CD4-positive, alpha-beta T cell treated with Interleukin-6 at 100 ng/mL for 8 hours (primary cell): Measurements from ENCODE around the gene LOXL3.
"Not testable (repeated sequence)": the region's sequence is repeated elsewhere in the genome, so short reads cannot be mapped to it uniquely, and the experiment has no call there.

ENCODE experiments used
- DNase-seq: peaks from one replicate; pipeline ENCODE4 v3.0.0-alpha.2; 2020; ENCODE audit warnings: mixed read lengths, low spot score

The LOXL3 gene

DNA sequence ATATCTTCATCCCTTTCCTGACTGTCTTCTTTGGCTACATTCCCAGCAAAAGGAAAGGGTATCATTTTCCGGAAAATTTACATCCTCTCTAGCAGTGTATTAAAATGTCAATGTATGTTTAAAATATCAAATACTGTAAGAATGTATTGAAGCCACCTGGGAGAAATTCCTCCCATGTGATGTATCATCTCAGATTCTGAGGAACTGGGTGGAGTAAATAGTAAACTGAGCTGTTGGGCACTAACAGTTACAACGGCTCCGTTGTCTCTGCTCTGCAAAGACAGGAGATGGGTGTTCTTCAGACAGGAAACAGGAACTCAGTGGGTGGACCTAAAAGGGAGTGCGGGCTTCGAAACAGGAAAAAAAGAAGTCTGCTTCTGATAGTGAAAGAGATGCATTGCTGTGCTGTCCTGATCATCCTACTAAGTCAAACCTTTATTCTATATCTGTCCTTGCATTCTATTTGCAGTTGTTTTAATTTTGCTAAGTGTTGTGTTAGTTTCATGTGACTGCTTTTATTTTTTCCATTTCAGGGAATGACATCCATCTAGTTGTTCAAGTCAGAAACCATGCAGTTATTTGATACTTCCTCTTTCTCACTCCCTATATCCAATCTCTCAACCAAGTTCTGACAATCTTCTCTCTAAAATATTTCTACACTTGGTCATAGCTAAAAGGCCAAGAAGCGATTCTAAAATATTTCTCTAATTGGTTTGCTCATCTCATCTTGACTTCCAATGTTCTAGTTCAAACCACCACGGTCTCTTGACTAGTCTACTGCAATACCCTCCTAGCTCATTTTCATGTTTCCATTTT is 20.2 kb upstream of the LOXL3 start:
- peak; percentile 46 for DNase-seq

- no peak for DNase-seq
Observed at GRCh38 chr2:74572178-74572925, 18.6 kb upstream of the LOXL3 start.

DNA sequence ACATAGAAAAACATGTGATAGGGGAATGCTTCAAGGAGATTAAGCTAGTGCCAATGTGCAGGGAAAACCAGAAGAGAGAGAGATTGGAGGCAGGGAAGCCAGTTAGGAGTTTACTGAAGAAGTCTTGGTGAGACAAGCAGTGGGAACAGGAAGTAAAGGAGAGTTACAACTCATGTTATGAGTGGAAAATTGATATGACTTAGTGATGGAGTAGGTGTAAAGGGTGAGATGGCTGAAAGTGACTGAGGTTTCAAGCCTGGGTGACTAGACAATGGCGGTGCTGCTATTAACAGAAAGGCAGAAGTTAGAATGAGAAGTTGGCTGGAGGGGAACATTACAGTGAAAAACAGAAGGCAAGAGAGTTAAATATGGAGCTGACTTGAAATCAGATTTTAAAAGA is 17.3 kb upstream of the LOXL3 start:
- no peak for DNase-seq

DNA sequence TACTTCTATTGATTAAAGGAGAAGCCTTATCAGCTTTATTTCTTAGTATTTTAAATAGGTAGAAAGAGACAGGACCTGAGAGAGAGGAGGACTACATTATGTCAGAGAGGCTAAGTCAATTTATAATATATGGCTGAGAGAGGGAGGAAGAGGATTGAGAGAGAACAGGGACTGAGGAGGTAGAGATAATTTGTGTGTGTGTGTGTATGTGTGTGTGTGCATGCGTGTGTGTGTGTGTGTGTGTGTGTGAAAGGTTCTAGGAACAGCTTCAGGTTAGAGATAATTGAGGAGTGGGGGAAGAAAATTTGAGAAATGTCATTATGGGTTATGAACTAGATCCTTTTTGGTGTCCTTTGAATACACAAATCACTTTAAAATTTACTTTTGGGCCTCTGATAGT is 15.9 kb upstream of the LOXL3 start:
- DNase-seq: no peak

GRCh38 chr2:74567881-74568280 is 14.1 kb upstream of the LOXL3 start:
- no peak for DNase-seq

DNA sequence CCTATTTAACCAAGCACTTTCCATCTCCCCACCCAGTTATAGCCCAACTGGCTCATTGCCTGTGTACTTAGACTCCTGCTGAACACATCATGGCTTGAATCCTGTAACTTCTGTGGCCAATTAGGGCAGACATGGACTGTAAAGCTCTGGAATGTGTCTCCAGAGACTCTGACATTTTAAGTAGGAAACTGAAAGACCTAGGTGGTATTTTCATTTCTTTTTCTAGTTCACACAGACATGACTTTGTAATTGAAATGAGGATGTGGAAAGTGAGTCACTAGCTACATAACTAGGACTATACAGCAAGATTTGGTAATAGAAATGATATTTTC is 13.0 kb upstream of the LOXL3 start:
- DNase-seq: no peak

DNA sequence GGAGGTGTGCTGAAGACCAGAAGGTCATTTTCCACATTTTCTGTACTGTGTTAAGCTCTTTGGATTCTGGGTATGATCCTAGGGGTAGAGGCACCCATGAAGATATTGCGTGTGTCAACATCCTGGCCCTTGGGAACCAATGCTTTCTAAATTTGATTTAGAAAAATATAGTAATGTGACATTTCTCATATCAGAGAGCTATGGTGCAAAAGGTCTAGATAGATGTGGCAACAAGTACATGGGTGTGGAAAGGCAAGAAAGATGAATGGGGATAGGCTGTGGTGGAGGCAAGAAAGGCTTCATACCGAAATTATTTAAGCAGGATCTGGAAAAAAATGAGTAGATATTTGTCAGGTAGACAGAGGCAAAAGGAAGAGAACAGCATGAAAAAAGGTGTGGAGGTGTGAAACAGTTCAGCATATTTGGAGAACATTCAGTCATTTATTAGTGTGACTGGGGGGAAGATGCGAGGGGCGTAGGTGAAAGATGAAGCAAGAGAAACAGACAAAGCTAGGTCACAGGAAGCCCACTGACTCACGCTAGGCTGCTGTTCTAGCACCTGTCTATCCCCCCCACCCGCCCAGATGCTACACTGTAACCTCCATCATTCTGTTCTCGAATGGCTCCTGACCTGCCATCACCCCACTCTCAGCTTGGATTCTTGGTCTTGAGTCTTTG is 12.5 kb upstream of the LOXL3 start:
- no peak for DNase-seq

DNA sequence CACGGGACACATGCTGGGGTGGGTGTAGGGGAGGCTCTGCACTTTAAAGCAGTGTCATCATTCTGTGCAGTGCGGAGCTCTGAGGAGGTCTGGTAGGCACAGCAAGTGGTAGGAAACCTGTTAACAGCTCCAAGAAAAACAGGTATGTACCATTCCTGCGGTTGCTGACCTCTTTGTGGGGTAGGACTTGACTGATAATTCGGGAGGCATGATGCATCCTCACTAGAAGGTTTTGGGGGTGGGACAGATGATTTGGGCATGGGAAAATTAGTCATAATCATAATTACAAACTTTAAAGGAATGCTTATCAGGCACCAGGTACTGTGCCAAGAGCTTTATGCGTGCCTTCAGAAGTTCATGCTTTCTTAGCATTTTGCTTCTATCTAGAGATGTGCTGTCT is 10.5 kb upstream of the LOXL3 start:
- no peak for DNase-seq

GRCh38 chr2:74562126-74562775 is 8.5 kb upstream of the LOXL3 start:
- no peak for DNase-seq

DNA sequence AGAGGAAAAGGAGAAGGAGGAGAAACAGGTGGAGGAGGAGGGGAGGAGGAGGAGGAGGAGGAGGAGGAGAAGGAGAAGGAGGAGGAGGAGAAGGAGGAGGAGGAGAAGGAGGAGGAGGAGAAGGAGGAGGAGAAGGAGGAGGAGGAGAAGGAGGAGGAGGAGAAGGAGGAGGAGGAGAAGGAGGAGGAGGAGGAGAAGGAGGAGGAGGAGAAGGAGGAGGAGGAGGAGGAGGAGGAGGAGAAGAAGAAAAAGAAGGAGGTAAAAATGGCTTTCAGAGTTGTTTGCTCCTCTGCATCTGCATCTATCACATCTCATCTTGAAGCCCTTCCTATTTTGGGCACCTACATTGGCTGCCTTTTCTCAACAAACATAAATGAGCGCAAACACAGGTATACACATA is 7.3 kb upstream of the LOXL3 start:
- not testable (repeated sequence) for DNase-seq

DNA sequence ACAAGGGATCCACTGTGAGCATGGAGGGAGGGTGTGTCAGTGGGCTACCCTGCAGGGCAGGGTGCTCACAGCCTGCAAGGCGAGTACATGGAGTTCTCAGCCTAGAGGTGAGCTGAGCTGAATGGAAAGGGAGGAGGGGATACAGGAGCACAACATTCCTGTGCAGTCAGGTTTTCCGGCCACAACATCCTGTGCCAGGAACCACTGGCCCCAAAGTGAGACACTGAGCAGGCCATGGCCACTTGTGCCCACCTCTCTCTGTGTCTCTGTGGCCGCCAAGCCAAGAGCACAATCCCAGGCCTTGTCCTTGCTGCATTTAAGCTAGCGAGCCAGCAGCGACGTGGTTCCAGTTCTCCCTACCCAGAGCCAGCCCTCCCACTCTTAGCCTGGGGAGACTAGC is 6.8 kb upstream of the LOXL3 start:
- DNase-seq: no peak

DNA sequence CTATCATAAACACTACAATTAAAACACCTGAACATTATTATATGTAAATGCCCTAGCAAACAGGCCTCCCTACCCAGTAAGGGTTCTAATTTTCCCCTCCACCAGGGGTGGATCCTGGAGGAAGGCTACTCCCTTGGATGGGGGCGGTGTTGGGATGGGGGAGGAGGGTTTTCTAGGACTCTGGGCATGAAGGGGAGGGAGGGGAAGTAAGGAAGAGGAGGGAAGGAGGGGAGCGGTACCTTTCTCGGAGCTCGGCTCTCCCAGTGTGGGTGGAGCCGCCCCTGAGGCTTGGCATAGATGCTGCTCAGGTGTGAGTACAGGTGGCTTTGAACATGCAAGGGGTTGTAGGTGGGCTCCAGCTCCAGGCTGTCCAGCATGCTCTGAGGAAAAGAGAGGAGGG is 6.2 kb upstream of the LOXL3 start:
- DNase-seq: no peak

GRCh38 chr2:74558284-74559230 is 4.8 kb upstream of the LOXL3 start:
- DNase-seq: no peak

DNA sequence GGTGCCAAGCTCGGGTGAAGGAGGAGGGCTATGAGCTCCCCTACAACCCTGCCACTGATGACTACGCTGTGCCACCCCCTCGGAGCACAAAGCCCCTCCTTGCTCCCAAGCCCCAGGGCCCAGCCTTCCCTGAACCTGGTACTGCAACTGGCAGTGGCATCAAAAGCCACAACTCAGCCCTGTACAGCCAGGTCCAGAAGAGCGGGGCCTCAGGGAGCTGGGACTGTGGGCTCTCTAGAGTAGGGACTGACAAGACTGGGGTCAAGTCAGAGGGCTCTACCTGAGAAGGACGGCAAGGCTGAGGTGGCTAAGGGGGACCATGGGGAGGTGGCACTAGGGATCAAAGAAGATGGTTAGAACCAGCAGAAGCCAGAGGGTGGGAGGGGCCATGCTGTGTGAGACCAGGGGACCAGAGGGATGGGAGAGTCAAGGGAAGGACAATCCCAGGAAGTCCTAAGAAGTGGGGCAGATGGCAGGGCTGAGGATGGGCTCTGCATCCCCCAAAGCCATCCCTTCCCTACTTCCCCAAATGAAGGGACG is 3.2 kb upstream of the LOXL3 start:
- no peak for DNase-seq

DNA sequence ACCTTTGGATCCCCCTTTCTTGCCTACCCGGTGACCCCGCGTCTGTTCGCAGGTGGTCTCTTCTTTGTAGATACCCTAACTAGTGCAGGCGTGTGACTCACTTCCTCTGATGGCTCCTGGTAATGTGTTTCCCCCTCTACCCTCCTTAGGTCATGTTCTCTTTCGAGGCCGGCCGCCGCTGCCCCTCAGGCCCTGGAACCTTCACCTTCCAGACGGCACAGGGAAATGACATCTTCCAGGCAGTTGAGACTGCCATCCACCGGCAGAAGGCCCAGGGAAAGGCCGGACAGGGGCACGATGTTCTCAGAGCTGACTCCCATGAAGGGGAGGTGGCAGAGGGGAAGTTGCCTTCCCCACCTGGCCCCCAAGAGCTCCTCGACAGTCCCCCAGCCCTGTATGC is 2.4 kb upstream of the LOXL3 start:
- no peak for DNase-seq

DNA sequence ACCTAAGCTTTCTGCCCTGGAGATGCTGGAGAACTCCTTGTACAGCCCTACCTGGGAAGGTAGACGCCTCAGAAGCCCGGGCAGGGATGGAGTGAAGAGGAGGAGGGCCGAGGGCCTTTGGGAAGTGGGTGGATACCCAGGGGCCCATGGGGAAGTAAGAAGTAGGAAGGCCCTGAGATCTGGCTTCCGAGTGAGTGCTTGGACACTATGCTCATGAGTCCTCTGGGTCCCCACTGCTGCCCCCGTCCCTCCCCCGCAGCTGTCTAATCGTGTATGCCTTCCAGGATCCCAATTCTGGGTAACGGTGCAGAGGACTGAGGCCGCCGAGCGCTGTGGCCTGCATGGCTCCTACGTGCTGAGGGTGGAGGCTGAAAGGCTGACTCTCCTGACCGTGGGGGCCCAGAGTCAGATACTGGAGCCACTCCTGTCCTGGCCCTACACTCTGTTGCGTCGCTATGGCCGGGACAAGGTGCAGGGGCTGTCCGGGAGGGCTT is 1.9 kb upstream of the LOXL3 start:
- DNase-seq: no peak

DNA sequence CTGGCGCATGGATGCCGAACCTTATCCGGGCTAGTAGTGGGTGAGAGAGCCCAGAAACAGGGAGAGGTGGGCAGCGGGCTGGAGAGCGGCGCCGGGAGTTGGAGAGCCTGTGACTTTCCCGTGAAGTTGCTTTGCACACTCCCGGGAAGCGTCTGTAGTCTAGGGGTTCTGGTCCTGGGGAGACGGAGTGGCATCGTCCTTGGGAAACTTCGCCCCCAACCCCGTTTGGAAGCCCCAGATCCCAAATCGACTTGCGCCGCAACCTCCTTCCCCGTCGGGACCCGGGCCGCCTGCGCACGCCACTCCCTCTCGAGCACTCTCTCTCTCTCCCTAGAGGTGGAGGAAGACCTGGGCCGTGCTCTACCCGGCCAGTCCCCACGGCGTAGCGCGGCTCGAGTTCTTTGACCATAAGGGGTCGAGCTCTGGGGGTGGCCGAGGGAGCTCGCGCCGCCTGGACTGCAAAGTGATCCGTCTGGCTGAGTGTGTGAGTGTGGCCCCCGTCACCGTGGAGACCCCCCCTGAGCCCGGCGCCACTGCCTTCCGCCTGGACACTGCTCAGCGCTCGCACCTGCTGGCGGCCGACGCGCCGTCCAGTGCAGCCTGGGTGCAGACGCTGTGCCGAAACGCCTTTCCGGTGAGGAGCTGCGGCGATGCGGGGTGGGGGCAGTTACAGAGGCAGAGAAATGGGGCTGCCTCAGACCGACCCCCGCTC is 1.2 kb upstream of the LOXL3 start:
- DNase-seq: peak; percentile 27

DNA sequence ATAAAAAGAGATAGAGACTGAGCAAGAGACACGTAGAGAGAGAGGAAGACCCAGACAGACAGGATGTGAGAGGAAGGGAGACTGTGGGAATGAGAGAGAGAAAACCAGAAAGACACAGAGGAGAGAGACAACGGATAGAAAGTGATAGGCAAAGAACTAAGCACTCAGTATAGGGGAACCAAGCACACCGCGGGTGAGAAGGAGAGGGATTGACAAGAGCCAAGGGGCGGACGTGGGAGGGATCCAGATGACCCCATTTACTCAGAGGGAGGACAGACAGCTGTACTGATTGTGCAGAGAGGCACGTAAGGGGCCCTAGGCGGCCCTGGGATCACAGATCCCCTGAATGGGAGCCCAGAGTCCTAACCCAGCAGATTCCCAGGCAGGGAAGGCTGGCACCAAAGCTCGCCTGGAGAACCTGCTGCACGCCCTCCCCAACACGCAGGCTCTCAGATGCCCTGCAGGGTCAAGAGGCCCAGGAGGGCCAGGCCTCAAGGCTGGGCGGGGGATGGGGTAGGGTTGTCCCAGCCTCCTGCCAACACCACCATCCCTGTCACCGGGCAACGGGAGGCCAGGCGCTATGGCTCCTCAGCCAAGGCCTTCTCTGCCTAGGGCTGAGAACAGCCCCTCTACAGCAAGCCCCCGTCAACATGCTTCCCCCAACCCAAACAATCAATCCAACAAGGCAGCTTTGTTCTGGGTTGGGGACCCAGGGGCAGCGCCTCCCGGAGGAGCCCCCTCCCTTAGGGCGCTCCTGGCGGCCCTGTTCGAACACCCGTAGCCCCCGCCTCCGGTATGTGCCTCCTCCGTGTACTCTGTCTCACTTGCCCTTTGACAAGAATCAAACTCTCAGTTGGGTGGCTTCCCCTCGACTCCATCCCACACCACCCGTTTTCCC is 579 bp downstream of the LOXL3 start:
- DNase-seq: no peak
